ENCODE measurements around the gene DOCK2. TPM values are rescaled to one million over a fixed set of nuclear protein-coding genes. Genes with fewer than 3 reads are reported as not detected.

The DOCK2 gene
- total and polyA plus RNA-seq, 2 of the 8 experiments (the other 6 are each of a cell fraction or from before 2014, with no cell fraction given), result 3.9 to 5.7 TPM

GRCh38 chr5:169826618-169827017 lies 189.5 kb downstream of the DOCK2 start:
- ChIA-PET CTCF (ENCODE audit: partially characterized antibody) (interaction anchor here (0.6 to 3.0 kb wide), 26 partner anchors 10 to 856 kb away, joined by 3 to 18 read pairs (median 4); partner anchors contain the start of genes INSYN2B and SPDL1), POLR2A (ENCODE audit: partially characterized antibody) (no interaction called here)
- Histone ChIP-seq H2BK12ac (ENCODE audit: low read depth, low read length) (no peak overlapping the region), H3K36me3 (ENCODE audit: control insufficient read depth in 2 of 4, insufficient read depth in 4 of 4, low read length in 3 of 4) (no peaks in the 10 kb centered on the region), H3K27me3 (replicated peaks in 1 of 4; ENCODE audit: control insufficient read depth in 3 of 4, extremely low read depth in 1 of 4, insufficient read depth in 3 of 4, low read length in 3 of 4) (no peaks in the 10 kb centered on the region), H3K79me1 (ENCODE audit: low read depth, low read length) (no peaks in the 10 kb centered on the region), H3K9me3 (ENCODE audit: insufficient read depth in 2 of 2, low read depth in 1 of 2, low read length in 1 of 2) (no peaks in the 10 kb centered on the region), H3K18ac (ENCODE audit: extremely low read depth, low read length) (no peak overlapping the region), H3K4me2 (ENCODE audit: insufficient read depth in 1 of 2, low read depth in 2 of 2, low read length in 2 of 2) (no peak overlapping the region), H2BK5ac (ENCODE audit: low read depth, low read length) (no peak overlapping the region), H2AFZ (ENCODE audit: low read length) (no peak overlapping the region), H3K79me2 (ENCODE audit: control insufficient read depth in 1 of 2, insufficient read depth in 2 of 2, low read length in 2 of 2) (no peaks in the 10 kb centered on the region), H4K8ac (ENCODE audit: extremely low read depth, insufficient read depth, low read length) (no peak overlapping the region), H4K20me1 (replicated peaks in 1 of 2; ENCODE audit: control insufficient read depth in 1 of 2, insufficient read depth in 2 of 2, low read length in 2 of 2) (no peaks in the 10 kb centered on the region), H2BK20ac (ENCODE audit: low read length) (no peak overlapping the region), H3K14ac (ENCODE audit: insufficient read length) (no peak overlapping the region), H4K5ac (ENCODE audit: insufficient read length, low read depth, low read length) (no peak overlapping the region), H3K23me2 (ENCODE audit: low read depth, low read length) (no peaks in the 10 kb centered on the region), H3K27ac (ENCODE audit: low read depth, low read length) (no peak overlapping the region), H4K91ac (replicated peaks; ENCODE audit: insufficient read length, low read length) (no peak overlapping the region), H3K4me1 (replicated peaks in 1 of 4; ENCODE audit: control insufficient read depth in 3 of 4, insufficient read depth in 4 of 4, low read length in 3 of 4) (peaks cover 0 to 3% (median 0%) of the 10 kb centered on the region in 4 experiments; a peak in 1 of 7 replicates), H2AK5ac (ENCODE audit: low read depth, low read length) (no peak overlapping the region), H3K23ac (ENCODE audit: insufficient read length) (no peak overlapping the region), H3K4ac (replicated peaks; ENCODE audit: insufficient read length, low read depth, low read length) (no peak overlapping the region), H2BK120ac (replicated peaks; ENCODE audit: low read depth, low read length) (no peak overlapping the region), H3K9ac (replicated peaks in 1 of 4; ENCODE audit: extremely low read depth in 1 of 4, low read depth in 3 of 4, low read length in 3 of 4) (no peak overlapping the region), H2BK15ac (ENCODE audit: low read length) (no peak overlapping the region), H3K4me3 (ENCODE audit: extremely low read depth in 1 of 4, insufficient read depth in 2 of 4, low read depth in 3 of 4, low read length in 4 of 4) (no peak overlapping the region), H3K56ac (replicated peaks; ENCODE audit: insufficient read length, low read depth, low read length) (no peak overlapping the region)
- WGBS, 2 experiments (ENCODE audit: extremely low coverage in 1 of 2, insufficient coverage in 1 of 2, insufficient read length in 1 of 2, insufficient replicate concordance in 2 of 2, low coverage in 1 of 2, low lambda C conversion rate in 2 of 2, missing lambda C conversion rate in 1 of 2), result 70% methylated on average over 5 of the region's 5 CpGs; no CpG with 5 or more reads in 1 of the 2 experiments
- FAIRE-seq, result peak; percentile 39
- DNase-seq (ENCODE audit: low read depth in 1 of 2, low spot score in 2 of 2), result no peak
